Kidney (tissue), 14 donors: Measurements from ENCODE around the gene STARD5. TPM values are rescaled to one million over a fixed set of nuclear protein-coding genes. Genes with fewer than 3 reads are reported as not detected.
A peak's percentile ranks its signal among the peaks of the same experiment; 100 is the strongest.

ENCODE experiments used
- DNase-seq, 5 donors: peaks; one replicate each; pipeline ENCODE4 v3.0.0-alpha.2; 2013 to 2020
- FAIRE-seq: peaks from 2 replicates; lab custom pipeline; 2012; peaks lifted over from hg19 to GRCh38; lab: Jason Lieb, UNC
- H3K27ac ChIP-seq, 2 donors: one replicate each; pipeline ENCODE4 v1.7.0; 2013; ENCODE audit warnings: low read depth in 2 of 2, low read length in 2 of 2, inconsistent platforms in 1 of 2
- H3K27me3 ChIP-seq: one replicate; pipeline ENCODE4 v1.7.1; 2013; ENCODE audit warnings: low read length, inconsistent platforms; ENCODE audit not compliant: control insufficient read depth, insufficient read depth
- H3K36me3 ChIP-seq, 3 donors: one replicate each; pipeline versions ENCODE4 v1.7.0 to v1.7.1; 2013; ENCODE audit warnings: low read length in 3 of 3, control low read depth in 1 of 3, inconsistent platforms in 1 of 3; ENCODE audit not compliant: insufficient read depth in 3 of 3, control insufficient read depth in 2 of 3
- H3K4me1 ChIP-seq, 3 donors: one replicate each; pipeline versions ENCODE4 v1.7.0 to v1.7.1; 2013; ENCODE audit warnings: low read length in 3 of 3, inconsistent platforms in 1 of 3, low read depth in 1 of 3; ENCODE audit not compliant: control insufficient read depth in 2 of 3, insufficient read depth in 2 of 3
- H3K4me3 ChIP-seq, 3 donors: one replicate each; pipeline versions ENCODE4 v1.7.0 to v1.8.1; 2013; ENCODE audit warnings: low read length in 3 of 3, control low read depth in 1 of 3, inconsistent platforms in 1 of 3
- H3K9ac ChIP-seq, 3 donors: one replicate each; pipeline versions ENCODE4 v1.7.0 to v1.7.1; 2013; ENCODE audit warnings: low read length in 3 of 3, control low read depth in 1 of 3, inconsistent platforms in 1 of 3
- H3K9me3 ChIP-seq, 3 donors: one replicate each; pipeline versions ENCODE4 v1.7.0 to v1.7.1; 2013; ENCODE audit warnings: low read length in 3 of 3, control low read depth in 1 of 3, inconsistent platforms in 1 of 3; ENCODE audit not compliant: control insufficient read depth in 2 of 3, insufficient read depth in 1 of 3
- CTCF ChIP-seq: IDR thresholded peaks from 3 replicates; pipeline ENCODE4 v1.5.1; 2012; ENCODE audit warnings: mild to moderate bottlenecking, moderate library complexity, borderline replicate concordance; ENCODE audit not compliant: insufficient read depth; ENCODE audit errors: extremely low read depth
- intact Hi-C: fragments of 100-400 bp; cut with DNase I; formaldehyde crosslinking; loops from one replicate; pipeline ENCODE4 v1.11.1; 2022
- polyA plus RNA-seq: library from polyadenylated mRNA; stranded (reverse); fragments of 350-450 nt; fragmentation: Illumina TruSeq; extraction: RNeasy Lipid Tissue Mini Kit (QIAGEN cat#74804); gene quantifications from one replicate; pipeline ENCODE4 v1.2.3, GENCODE V29; 2014; ENCODE audit warnings: low read depth, low replicate concordance; ENCODE audit not compliant: insufficient read depth
- total RNA-seq: library from RNA; stranded (reverse); fragmentation: NEBNext Ultra II Directional; extraction: Animal tissue kit (Norgen Biotek cat#: 25700); gene quantifications from one replicate; pipeline ENCODE4 v1.2.1, GENCODE V29; 2021
- donor health status: control.
- donor health status: control.
- donor health status: control.
- donor health status: control.
- donor health status: control.
- donor health status: DM: yes; HTN: yes; CAD: no.
- donor health status: Normal renal cell carcinoma (clear cell type).

The STARD5 gene
- total and polyA plus RNA-seq, 2 donors from 2014 or later: 3.2 to 4.1 TPM

GRCh38 chr15:81268881-81269601, 54.9 kb downstream of the STARD5 start:
- no peak for DNase-seq
- Histone ChIP-seq H3K9me3 (no peaks in the 10 kb centered on the region), H3K36me3 (no peaks in the 10 kb centered on the region), H3K4me1 (peaks cover 0 to 9% (median 5%) of the 10 kb centered on the region in 3 donors), H3K27ac (no peak overlapping the region), H3K4me3 (no peak overlapping the region), H3K9ac (no peak overlapping the region), H3K27me3 (no peaks in the 10 kb centered on the region)
- FAIRE-seq: no peak
- intact Hi-C loops: loop anchor here (10.0 kb wide), 2 partner anchors 114 to 164 kb away; no protein-coding TSS in a partner anchor
- TF ChIP-seq CTCF: no peak

- H3K4me3 ChIP-seq: no peak overlapping the region
- intact Hi-C loops: loop anchor here (10.0 kb wide), 2 partner anchors 114 to 164 kb away; no protein-coding TSS in a partner anchor
- no peaks in the 10 kb centered on the region for H3K36me3 ChIP-seq
- H3K9me3 ChIP-seq: no peaks in the 10 kb centered on the region
- DNase-seq (no peak), FAIRE-seq (no peak)
- H3K4me1 ChIP-seq: peaks cover 0 to 9% (median 5%) of the 10 kb centered on the region in 3 donors
- TF ChIP-seq CTCF: no peak
- H3K9ac ChIP-seq: no peak overlapping the region
- no peak overlapping the region for H3K27ac ChIP-seq
- no peaks in the 10 kb centered on the region for H3K27me3 ChIP-seq
Measured at GRCh38 chr15:81268340-81268739, 55.6 kb downstream of the STARD5 start.

DNA sequence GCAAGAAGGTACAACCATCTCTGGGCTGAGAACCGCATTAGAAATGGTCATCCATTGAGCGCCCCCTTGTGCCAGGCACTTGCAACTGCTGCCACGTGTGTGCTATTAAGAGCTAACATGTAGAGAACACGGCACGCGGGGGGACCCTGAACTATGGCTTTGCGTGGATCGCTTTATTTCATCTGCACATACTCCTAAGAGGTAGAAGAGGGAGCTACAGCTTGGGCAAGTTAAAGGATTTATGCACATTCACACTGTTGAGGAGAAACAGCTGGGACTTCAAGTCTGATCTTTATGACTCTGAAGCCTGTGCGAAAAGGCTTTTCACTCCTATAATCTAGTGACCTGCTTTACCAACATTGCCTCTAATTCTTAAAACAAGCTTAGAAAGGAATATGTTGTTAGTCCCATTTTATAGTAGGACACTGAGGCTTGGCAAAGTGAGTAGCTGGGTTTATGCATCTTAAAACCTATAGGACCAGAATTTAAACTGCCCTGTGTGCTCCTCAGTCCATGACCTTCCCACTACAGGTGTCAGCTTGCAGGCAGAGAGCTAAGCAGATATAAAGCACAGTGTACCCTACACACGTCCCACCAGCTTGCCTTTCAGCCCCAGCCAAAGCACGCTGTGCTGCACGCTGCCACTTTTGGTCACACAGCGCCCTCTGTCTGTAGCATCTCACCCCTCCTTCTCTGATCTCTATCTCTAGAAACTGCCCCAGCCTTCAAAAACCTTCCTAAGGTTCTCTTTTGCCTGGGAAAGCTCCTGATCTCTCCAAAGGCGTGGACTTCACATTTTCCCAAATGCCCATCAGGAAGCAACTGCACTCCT, 57.8 kb downstream of the STARD5 start:
- H3K9me3 ChIP-seq: no peaks in the 10 kb centered on the region
- FAIRE-seq (no peak), DNase-seq (peak; percentile 86 to 90 (median 87))
- peaks cover 0 to 9% (median 5%) of the 10 kb centered on the region in 3 donors for H3K4me1 ChIP-seq
- intact Hi-C loops: loop anchor here (10.0 kb wide), 2 partner anchors 111 to 161 kb away; no protein-coding TSS in a partner anchor
- peak overlapping the region in 1 of 3 donors; percentile 10 for H3K9ac ChIP-seq
- no peaks in the 10 kb centered on the region for H3K36me3 ChIP-seq
- peak overlapping the region; percentile 32 to 40 (median 34) for H3K4me3 ChIP-seq
- peak; percentile 88 for TF ChIP-seq CTCF
- H3K27me3 ChIP-seq: no peaks in the 10 kb centered on the region
- H3K27ac ChIP-seq: no peak overlapping the region
